Fibroblast of pulmonary artery (primary cell): Measurements from ENCODE around the gene QSER1.
"Not testable (repeated sequence)": the region's sequence is repeated elsewhere in the genome, so short reads cannot be mapped to it uniquely, and the experiment has no call there.

ENCODE experiments used
- DNase-seq: peaks from one replicate; pipeline ENCODE4 v3.0.0-alpha.2; 2010; ENCODE audit warnings: low read depth
- H3K4me3 ChIP-seq: replicated peaks from 2 replicates; pipeline ENCODE4 v1.5.1; 2011; ENCODE audit warnings: low read depth, mild to moderate bottlenecking, control low read depth, low read length, moderate library complexity
- CTCF ChIP-seq: IDR thresholded peaks from 2 replicates; pipeline ENCODE4 v1.5.1; 2011; ENCODE audit warnings: mild to moderate bottlenecking, control low read depth, low read length, inconsistent platforms; ENCODE audit errors: missing control alignments

QSER1 gene

GRCh38 chr11:32931606-32932005 is 39.0 kb downstream of the QSER1 start:
- TF ChIP-seq CTCF = no peak
- no peak overlapping the region for H3K4me3 ChIP-seq
- DNase-seq = peak; percentile 12

- TF ChIP-seq CTCF = no peak
- no peak for DNase-seq
- H3K4me3 ChIP-seq = no peak overlapping the region
Observed at GRCh38 chr11:32932196-32932595, 39.6 kb downstream of the QSER1 start.

- peak; percentile 4 for DNase-seq
- no peak for TF ChIP-seq CTCF
- no peak overlapping the region for H3K4me3 ChIP-seq
Observed at GRCh38 chr11:32935462-32936029, 42.9 kb downstream of the QSER1 start.

- not testable (repeated sequence) for H3K4me3 ChIP-seq, DNase-seq
Observed at GRCh38 chr11:32936178-32936577, 43.6 kb downstream of the QSER1 start.

- not testable (repeated sequence) for DNase-seq, H3K4me3 ChIP-seq
Observed at GRCh38 chr11:32937283-32937682, 44.7 kb downstream of the QSER1 start.

GRCh38 chr11:32939046-32939445 is 46.4 kb downstream of the QSER1 start:
- TF ChIP-seq CTCF = no peak
- no peak for DNase-seq
- no peak overlapping the region for H3K4me3 ChIP-seq

GRCh38 chr11:32939866-32940265 is 47.3 kb downstream of the QSER1 start:
- DNase-seq = no peak
- no peak overlapping the region for H3K4me3 ChIP-seq
- no peak for TF ChIP-seq CTCF

GRCh38 chr11:32940865-32941264 is 48.3 kb downstream of the QSER1 start:
- DNase-seq = no peak
- TF ChIP-seq CTCF = no peak
- no peak overlapping the region for H3K4me3 ChIP-seq
